ENCODE data around the gene AGTRAP. TPM values are rescaled to one million over a fixed set of nuclear protein-coding genes. Genes with fewer than 3 reads are reported as not detected.
A peak's percentile ranks its signal among the peaks of the same experiment; 100 is the strongest.

The AGTRAP gene
- total and polyA plus RNA-seq, 10 donors, result 40.8 to 120 (median 56.4) TPM

GRCh38 chr1:11741919-11742558 is 6.1 kb downstream of the AGTRAP start:
- Histone ChIP-seq H3K27ac (peak overlapping the region in 2 of 8 donors; percentile 93 to 100), H3K4me1 (peaks cover 15 to 84% (median 60%) of the 10 kb centered on the region in 6 donors), H3K9me3 (no peaks in the 10 kb centered on the region), H3K4me3 (no peak overlapping the region), H3K27me3 (replicated peaks in 1 of 7) (no peaks in the 10 kb centered on the region), H3K36me3 (peaks cover 0 to 35% (median 9%) of the 10 kb centered on the region in 6 donors)
- intact Hi-C loops (cut with DNase I; ENCODE audit: low total_unique reads), result no loop called here
- TF ChIP-seq POLR2AphosphoS5 (IDR thresholded peaks at IDR 0.05), result no peak
- no peak for TF ChIP-seq POLR2A (IDR thresholded peaks at IDR 0.05)
- TF ChIP-seq, protein P1, sequence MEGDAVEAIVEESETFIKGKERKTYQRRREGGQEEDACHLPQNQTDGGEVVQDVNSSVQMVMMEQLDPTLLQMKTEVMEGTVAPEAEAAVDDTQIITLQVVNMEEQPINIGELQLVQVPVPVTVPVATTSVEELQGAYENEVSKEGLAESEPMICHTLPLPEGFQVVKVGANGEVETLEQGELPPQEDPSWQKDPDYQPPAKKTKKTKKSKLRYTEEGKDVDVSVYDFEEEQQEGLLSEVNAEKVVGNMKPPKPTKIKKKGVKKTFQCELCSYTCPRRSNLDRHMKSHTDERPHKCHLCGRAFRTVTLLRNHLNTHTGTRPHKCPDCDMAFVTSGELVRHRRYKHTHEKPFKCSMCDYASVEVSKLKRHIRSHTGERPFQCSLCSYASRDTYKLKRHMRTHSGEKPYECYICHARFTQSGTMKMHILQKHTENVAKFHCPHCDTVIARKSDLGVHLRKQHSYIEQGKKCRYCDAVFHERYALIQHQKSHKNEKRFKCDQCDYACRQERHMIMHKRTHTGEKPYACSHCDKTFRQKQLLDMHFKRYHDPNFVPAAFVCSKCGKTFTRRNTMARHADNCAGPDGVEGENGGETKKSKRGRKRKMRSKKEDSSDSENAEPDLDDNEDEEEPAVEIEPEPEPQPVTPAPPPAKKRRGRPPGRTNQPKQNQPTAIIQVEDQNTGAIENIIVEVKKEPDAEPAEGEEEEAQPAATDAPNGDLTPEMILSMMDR (IDR thresholded peaks at IDR 0.05 in 8 of 11, conservative IDR thresholded peaks at IDR 0.05 in 3 of 11), result no peak
- DNase-seq, result peak; percentile 50
- WGBS, 5 donors, result 80 to 89% (median 82%) methylated on average over 5 of the region's 5 CpGs

DNA sequence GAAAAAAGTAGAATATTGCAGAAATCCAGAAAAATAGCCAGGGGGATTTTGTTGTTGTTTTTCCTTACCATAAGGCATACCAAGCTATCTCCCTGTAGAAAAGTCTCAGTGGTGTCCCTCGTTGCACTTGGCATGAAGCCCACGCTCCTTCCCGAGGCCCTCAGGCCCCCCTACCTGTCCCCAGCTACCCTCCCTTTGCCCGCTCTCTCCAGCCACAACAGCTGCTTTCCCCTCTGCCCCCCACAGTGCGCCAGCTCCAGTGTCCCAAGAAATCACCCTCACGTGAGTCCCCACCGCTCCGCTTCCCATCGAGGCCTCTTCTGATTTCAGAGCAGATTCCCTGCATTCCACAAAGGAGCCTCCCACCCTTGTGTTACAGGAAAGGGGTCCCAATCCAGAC is 8.4 kb downstream of the AGTRAP start:
- WGBS, 5 donors, result 87 to 89% (median 88%) methylated on average over 9 of the region's 9 CpGs
- H3K27me3 ChIP-seq (replicated peaks in 1 of 7), result no peaks in the 10 kb centered on the region
- H3K4me1 ChIP-seq, result peaks cover 11 to 75% (median 47%) of the 10 kb centered on the region in 6 donors
- H3K27ac ChIP-seq, result no peak overlapping the region
- H3K4me3 ChIP-seq, result no peak overlapping the region
- TF ChIP-seq POLR2AphosphoS5 (IDR thresholded peaks at IDR 0.05) (no peak), POLR2A (IDR thresholded peaks at IDR 0.05) (no peak)
- TF ChIP-seq, protein P1 (IDR thresholded peaks at IDR 0.05 in 8 of 11, conservative IDR thresholded peaks at IDR 0.05 in 3 of 11), result no peak
- no peak for DNase-seq
- no peaks in the 10 kb centered on the region for H3K9me3 ChIP-seq
- H3K36me3 ChIP-seq, result peaks cover 0 to 58% (median 25%) of the 10 kb centered on the region in 6 donors
- intact Hi-C loops (cut with DNase I; ENCODE audit: low total_unique reads), result no loop called here

DNA sequence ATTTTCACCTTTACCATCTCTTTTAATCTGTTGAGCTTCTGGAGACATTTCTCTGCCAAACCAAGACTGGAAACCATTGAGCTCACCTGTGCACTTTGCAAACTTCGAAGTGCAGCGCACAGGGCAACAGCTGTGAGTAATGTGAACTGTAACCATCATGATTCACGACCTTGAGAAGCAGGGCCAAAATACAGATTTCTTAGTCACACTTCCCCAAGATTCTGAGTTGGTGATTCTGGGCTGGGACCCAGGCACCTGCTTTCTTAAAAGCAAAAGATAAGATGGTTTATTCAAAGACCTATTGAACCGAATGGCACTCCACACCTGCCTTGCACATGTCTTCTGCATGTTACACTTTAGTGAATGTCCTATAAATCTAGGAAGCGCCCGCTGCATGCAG is 10.2 kb downstream of the AGTRAP start:
- TF ChIP-seq POLR2A (IDR thresholded peaks at IDR 0.05) (no peak), POLR2AphosphoS5 (IDR thresholded peaks at IDR 0.05) (no peak)
- TF ChIP-seq, protein P1 (IDR thresholded peaks at IDR 0.05 in 8 of 11, conservative IDR thresholded peaks at IDR 0.05 in 3 of 11), result no peak
- Histone ChIP-seq H3K4me3 (no peak overlapping the region), H3K36me3 (peaks cover 0 to 76% (median 41%) of the 10 kb centered on the region in 6 donors), H3K9me3 (no peaks in the 10 kb centered on the region), H3K4me1 (peaks cover 4 to 60% (median 29%) of the 10 kb centered on the region in 6 donors), H3K27ac (peak overlapping the region in 1 of 8 donors; percentile 16), H3K27me3 (replicated peaks in 1 of 7) (no peaks in the 10 kb centered on the region)
- 87 to 93% (median 90%) methylated on average over 6 of the region's 6 CpGs for WGBS, 5 donors
- intact Hi-C loops (cut with DNase I; ENCODE audit: low total_unique reads), result no loop called here
- DNase-seq, result no peak

- TF ChIP-seq POLR2A (IDR thresholded peaks at IDR 0.05) (no peak), POLR2AphosphoS5 (IDR thresholded peaks at IDR 0.05) (no peak)
- TF ChIP-seq, protein P1 (IDR thresholded peaks at IDR 0.05 in 8 of 11, conservative IDR thresholded peaks at IDR 0.05 in 3 of 11), result no peak
- Histone ChIP-seq H3K36me3 (peaks cover 0 to 84% (median 46%) of the 10 kb centered on the region in 6 donors), H3K27me3 (replicated peaks in 1 of 7) (no peaks in the 10 kb centered on the region), H3K4me1 (peaks cover 0 to 51% (median 21%) of the 10 kb centered on the region in 6 donors), H3K27ac (peak overlapping the region in 1 of 8 donors; percentile 9), H3K4me3 (no peak overlapping the region), H3K9me3 (no peaks in the 10 kb centered on the region)
- 81 to 90% (median 88%) methylated on average over 16 to 20 of the region's 20 CpGs for WGBS, 5 donors
- intact Hi-C loops (cut with DNase I; ENCODE audit: low total_unique reads), result no loop called here
- no peak for DNase-seq
Observed at GRCh38 chr1:11746795-11747487, 11.0 kb downstream of the AGTRAP start.
